Measurements from ENCODE around the gene MTCH1.

MTCH1 gene

GRCh38 chr6:37020812-37021211, 34.8 kb upstream of the MTCH1 start:
- Histone ChIP-seq H3F3A (ENCODE audit: insufficient read depth, low read length) (no peaks in the 10 kb centered on the region), H3K79me2 (ENCODE audit: insufficient read depth, low read length) (no peaks in the 10 kb centered on the region), H3K4me1 (ENCODE audit: insufficient read depth, low read length, severe bottlenecking) (peaks cover 12% of the 10 kb centered on the region), H3K9me2 (ENCODE audit: low read depth, low read length) (no peaks in the 10 kb centered on the region), H4K20me1 (ENCODE audit: insufficient read depth, low read length) (no peaks in the 10 kb centered on the region), H3K27me3 (ENCODE audit: insufficient read depth, low read length) (no peaks in the 10 kb centered on the region), H3K4me2 (ENCODE audit: low read length) (no peak overlapping the region), H3K36me3 (ENCODE audit: insufficient read depth, low read length) (no peaks in the 10 kb centered on the region), H2AFZ (ENCODE audit: low read length) (no peak overlapping the region), H3K27ac (ENCODE audit: low read depth, low read length, poor library complexity, severe bottlenecking) (no peak overlapping the region), H3K9ac (ENCODE audit: low read length) (no peak overlapping the region), H3K4me3 (ENCODE audit: low read depth, low read length, poor library complexity, severe bottlenecking) (no peak overlapping the region), H3K9me3 (ENCODE audit: low read length) (no peaks in the 10 kb centered on the region)
- TF ChIP-seq EZH2 (IDR thresholded peaks at IDR 0.05; ENCODE audit: borderline replicate concordance, low read length) (no peak), CTCF (IDR thresholded peaks at IDR 0.05; ENCODE audit: low read length) (no peak)

- Histone ChIP-seq H3K79me2 (ENCODE audit: insufficient read depth, low read length) (no peaks in the 10 kb centered on the region), H3K9me2 (ENCODE audit: low read depth, low read length) (no peaks in the 10 kb centered on the region), H3K4me2 (ENCODE audit: low read length) (no peak overlapping the region), H3K27me3 (ENCODE audit: insufficient read depth, low read length) (no peaks in the 10 kb centered on the region), H3K36me3 (ENCODE audit: insufficient read depth, low read length) (no peaks in the 10 kb centered on the region), H4K20me1 (ENCODE audit: insufficient read depth, low read length) (no peaks in the 10 kb centered on the region), H3K4me1 (ENCODE audit: insufficient read depth, low read length, severe bottlenecking) (peaks cover 12% of the 10 kb centered on the region), H3K4me3 (ENCODE audit: low read depth, low read length, poor library complexity, severe bottlenecking) (no peak overlapping the region), H2AFZ (ENCODE audit: low read length) (no peak overlapping the region), H3K9me3 (ENCODE audit: low read length) (no peaks in the 10 kb centered on the region), H3K27ac (ENCODE audit: low read depth, low read length, poor library complexity, severe bottlenecking) (no peak overlapping the region), H3F3A (ENCODE audit: insufficient read depth, low read length) (no peaks in the 10 kb centered on the region), H3K9ac (ENCODE audit: low read length) (no peak overlapping the region)
- TF ChIP-seq CTCF (IDR thresholded peaks at IDR 0.05; ENCODE audit: low read length) (no peak), EZH2 (IDR thresholded peaks at IDR 0.05; ENCODE audit: borderline replicate concordance, low read length) (no peak)
These were observed 34.4 kb upstream of the MTCH1 start for GRCh38 chr6:37020381-37020780.

GRCh38 chr6:37019065-37019450, 33.1 kb upstream of the MTCH1 start:
- no peak overlapping the region for H3K9ac ChIP-seq (ENCODE audit: low read length)
- no peak overlapping the region for H3K4me3 ChIP-seq (ENCODE audit: low read depth, low read length, poor library complexity, severe bottlenecking)
- H3K27ac ChIP-seq (ENCODE audit: low read depth, low read length, poor library complexity, severe bottlenecking), result no peak overlapping the region
- peaks cover 12% of the 10 kb centered on the region for H3K4me1 ChIP-seq (ENCODE audit: insufficient read depth, low read length, severe bottlenecking)
- H3K4me2 ChIP-seq (ENCODE audit: low read length), result no peak overlapping the region
- H3K9me3 ChIP-seq (ENCODE audit: low read length), result no peaks in the 10 kb centered on the region
- TF ChIP-seq CTCF (IDR thresholded peaks at IDR 0.05; ENCODE audit: low read length), result no peak
- TF ChIP-seq EZH2 (IDR thresholded peaks at IDR 0.05; ENCODE audit: borderline replicate concordance, low read length), result no peak
- H4K20me1 ChIP-seq (ENCODE audit: insufficient read depth, low read length), result no peaks in the 10 kb centered on the region
- no peaks in the 10 kb centered on the region for H3K9me2 ChIP-seq (ENCODE audit: low read depth, low read length)
- H3K36me3 ChIP-seq (ENCODE audit: insufficient read depth, low read length), result no peaks in the 10 kb centered on the region
- no peaks in the 10 kb centered on the region for H3F3A ChIP-seq (ENCODE audit: insufficient read depth, low read length)
- H3K27me3 ChIP-seq (ENCODE audit: insufficient read depth, low read length), result no peaks in the 10 kb centered on the region
- H2AFZ ChIP-seq (ENCODE audit: low read length), result no peak overlapping the region
- no peaks in the 10 kb centered on the region for H3K79me2 ChIP-seq (ENCODE audit: insufficient read depth, low read length)

All from OCI-LY1 (cell line).